HG03442 (cell line): ENCODE data around the gene PLXNA2.

Experiments used
- ATAC-seq: cut with Tn5 transposase; IDR thresholded peaks from one replicate; pipeline ENCODE4 v1.9.1; 2021; ENCODE audit warnings: mild to moderate bottlenecking, moderate library complexity; ENCODE audit not compliant: unreplicated experiment

Gene PLXNA2

DNA sequence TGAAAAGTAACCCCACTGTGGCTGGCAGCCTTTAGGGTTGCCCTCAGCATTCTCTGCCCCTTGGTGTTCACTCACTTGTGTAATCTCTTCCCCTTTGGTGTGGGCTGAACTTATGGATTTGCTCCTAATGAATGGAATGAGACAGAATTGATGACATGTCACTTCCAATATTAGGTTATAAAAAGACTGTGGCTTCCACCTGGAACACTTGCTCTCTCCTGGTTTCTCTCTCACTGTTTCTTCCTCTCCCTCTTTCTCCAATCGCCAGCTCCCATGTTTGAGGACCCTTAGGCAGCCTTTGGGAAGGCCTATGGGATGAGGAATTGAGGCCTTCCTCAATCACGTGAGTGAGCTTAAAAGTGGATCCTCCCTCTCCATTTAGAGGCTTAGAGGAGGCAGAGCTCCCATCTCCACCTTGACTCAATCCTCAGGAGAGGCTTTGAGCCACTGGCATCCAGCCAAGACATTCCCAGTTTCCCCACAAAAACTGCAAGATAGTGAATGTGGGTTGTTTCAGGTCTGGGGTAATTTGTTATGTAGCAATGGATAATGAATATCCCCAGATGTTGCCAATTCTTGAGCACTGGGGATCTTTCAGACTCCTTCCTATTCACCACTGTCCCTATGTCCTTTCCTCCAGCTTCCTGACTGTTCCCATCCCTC, 237.8 kb downstream of the PLXNA2 start:
- no peak for ATAC-seq

DNA sequence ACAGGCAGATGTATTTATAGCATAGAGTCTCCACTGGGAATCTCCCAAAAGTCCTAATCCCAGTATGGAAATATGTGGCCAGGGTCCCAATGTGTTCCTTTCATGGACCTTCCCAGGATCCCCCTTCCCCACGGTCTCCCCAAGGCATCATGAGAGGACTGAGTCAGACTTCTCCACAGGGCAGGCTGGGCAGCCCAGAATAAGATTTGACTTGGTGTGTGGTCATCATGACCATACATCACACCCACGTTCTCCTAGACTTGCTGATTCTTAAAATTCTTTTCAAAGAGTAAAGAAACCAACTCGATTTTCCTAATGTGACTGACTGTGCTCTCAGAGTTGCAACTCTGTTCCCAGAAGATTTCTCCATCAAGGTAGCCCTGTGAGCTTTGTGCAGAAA, 239.3 kb downstream of the PLXNA2 start:
- ATAC-seq: no peak

DNA sequence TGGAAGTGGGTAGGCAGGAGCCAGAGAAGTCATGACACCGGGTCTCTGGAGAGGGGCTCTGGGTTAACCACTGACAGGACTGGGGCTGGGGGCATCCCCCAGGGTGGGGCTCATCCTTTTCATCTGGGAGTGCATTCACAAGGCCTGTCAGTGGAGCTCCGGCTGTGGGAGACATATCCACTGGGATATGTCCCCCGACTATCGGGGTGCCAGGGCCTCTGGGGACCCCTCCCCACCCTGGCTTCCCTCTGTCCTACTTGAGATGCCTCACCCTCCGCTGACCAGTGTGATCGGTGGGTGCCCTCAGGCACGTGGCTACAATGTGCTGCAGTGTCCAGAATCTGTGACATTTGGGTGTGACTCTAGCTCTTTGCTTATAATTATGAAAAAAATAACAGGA, 240.9 kb downstream of the PLXNA2 start:
- no peak for ATAC-seq

DNA sequence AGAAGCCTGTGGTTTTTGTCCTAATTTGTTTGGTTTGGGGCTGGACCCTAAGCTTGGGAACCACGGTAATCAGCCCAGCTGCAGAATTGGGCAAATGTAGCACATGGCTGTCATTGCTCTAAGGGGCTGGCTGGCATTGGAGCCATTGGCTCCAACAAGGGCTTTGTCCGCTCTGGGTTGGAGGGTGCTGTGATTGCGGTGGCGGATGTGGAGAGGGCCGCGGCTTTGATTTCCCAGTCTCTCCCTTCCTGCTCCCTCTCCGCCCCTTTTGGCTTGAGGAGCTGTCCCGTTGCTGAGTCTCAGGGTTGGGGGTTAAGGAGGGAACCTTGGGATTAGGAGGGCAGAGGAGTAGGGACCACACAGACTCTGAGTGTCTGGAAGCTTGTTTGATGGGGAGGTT, 241.5 kb downstream of the PLXNA2 start:
- no peak for ATAC-seq

DNA sequence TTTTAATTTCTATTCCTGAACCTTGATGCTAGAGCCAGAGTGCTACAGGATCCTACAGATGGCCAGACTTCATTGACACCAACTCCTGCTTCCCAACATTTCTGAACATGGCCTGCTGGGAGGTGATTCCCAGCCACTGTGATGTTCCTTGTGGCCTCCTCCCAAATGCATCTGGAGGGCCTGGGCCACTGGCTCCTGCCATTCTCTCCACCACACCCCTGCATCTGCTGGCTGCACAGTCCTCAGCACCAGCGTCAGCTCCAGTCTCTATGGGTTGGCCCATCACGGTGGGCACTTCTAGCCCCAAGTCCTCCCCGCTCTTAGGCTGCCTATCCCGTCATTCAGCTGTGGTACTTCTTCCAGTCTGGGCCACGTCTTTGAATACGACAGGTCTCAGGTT, 242.1 kb downstream of the PLXNA2 start:
- no peak for ATAC-seq

DNA sequence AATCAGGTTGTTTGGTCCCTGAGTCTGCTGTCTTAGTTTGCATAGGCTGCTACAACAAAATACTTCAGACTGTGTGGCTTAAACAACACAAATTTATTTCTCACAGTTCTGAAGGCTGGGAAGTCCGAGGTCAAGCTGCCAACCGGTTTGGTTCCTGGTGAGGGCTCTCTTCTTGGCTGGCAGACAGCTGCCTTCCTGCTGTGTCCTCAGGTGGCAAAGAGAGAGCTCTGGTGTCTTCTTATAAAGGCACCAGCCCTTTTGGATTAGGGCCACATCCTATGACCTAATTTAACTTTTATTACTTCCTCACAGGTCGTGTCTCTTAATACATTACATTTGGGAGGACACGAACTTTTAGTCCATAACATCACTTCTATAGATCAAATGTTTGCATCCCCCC, 243.7 kb downstream of the PLXNA2 start:
- ATAC-seq: no peak

DNA sequence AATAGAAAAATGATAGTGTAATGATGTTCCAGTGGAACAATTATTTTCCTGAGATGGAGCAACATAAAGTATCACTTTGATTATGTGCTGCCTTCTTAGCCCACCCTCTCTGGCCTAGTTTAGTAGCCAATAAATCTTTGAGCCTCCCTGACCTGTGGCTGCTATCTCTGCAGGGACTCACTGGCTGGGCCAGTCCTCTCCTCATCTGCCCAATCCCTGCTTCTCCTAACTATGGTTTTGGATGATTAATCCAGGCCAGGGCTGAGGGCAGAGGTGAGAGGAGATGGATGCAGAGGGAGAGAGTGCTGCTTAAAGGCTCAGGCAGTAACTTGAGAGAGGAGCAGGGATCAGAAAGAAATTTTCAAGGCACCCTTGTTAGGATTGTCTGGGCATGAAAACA, 244.2 kb downstream of the PLXNA2 start:
- no peak for ATAC-seq

DNA sequence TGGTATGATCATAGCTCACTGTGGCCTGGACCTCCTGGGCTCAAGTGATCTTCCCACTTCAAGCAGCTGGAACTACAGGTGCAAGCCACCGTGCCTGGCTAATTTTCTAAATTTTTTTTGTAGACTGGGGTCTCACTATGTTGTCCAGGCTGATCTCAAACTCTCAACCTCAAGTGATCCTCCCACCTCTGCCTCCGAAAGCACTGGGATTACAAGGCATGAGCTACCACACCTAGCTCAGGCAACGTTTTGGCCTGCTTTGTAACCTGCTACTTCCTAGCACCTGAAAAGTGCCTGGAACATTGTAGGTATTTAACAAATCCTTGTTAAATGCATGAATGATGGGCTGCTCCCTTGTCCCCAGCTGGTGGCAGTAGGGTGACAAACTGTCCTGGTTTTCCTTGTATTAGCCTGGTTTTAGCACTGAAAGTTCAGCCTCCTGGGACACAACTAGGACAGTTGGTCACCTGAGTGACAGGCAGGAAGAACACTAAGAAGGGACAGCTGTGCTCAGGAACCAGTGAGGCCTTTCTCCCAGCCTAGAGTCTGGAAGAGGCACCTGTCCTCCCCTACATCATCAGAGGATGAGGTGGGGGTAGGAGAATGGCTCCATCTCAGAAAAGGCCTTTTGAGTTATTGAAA, 244.8 kb downstream of the PLXNA2 start:
- no peak for ATAC-seq

DNA sequence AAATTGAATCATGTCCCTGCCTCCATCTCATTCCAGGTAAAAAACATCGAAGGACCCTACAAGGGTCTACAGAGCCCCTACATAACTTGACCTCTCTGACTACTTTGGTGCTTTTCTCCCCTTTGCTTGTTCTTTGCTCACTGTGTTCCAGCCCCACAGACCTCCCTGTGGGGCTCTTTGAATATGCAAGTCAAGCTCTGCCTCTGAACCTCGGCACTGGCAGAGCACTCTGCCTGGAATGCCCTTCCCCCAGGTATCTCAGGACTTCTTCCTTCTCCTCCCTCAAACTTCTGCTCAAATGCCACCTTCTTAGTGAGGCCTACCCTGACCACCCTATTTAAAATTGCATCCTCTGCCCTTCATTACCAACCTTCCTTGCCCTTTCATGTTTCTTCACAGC, 245.5 kb downstream of the PLXNA2 start:
- ATAC-seq: no peak

DNA sequence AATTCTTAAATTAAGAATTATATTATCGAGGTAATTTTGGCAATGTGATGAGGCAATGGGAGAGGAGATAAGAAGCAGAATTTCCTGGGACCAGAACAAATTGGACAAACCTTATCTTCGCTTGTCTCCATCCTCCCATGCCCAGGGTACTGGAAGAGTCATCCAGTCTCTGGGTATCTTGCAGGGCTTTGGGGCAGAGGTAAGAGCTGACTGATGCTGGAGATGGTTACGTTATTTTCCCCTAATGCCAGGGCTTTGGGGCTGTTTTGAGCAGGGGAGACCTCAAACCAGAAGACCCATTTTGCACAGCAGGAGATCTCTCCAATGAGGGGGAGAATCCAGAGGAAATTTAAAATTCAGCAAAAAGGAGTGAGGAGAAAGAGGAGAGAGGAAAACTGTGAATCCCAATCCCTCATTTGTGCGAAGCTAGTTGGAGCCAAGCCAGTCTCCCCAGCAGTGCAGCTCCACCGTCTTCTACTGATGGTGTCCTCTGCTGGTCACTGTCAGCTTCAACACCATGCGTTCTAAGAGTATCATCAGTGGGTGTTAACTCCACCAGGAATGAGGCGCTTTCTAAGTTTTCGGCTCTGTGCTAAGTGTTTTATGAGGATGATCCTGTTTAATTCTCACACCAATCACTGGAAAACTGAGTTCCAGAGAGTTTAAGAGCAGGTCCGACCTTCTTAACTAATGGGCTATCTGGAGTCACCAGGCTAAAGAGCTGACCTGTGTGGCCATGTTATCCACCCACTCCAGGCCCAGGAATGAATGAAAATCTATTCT, 246.5 kb downstream of the PLXNA2 start:
- ATAC-seq: no peak

DNA sequence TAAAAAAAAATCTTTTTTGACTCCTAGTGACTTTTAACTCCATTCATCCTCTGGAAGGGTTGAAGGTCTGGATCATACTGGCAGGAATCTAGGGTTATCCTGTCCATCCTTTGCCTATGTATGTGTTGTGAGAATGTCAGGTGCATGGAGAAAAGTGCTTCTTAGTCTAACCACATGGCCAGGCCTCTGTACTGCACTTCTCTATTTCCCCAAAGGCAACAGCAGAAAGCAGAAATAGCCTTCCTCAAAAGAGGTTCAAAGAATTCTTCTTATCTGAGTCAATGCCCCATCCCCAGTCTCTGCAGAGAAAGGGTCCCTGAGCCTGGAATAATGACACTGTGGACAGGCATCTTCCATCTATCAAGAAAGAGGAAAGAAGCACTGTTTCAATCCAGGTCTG, 247.5 kb downstream of the PLXNA2 start:
- no peak for ATAC-seq

DNA sequence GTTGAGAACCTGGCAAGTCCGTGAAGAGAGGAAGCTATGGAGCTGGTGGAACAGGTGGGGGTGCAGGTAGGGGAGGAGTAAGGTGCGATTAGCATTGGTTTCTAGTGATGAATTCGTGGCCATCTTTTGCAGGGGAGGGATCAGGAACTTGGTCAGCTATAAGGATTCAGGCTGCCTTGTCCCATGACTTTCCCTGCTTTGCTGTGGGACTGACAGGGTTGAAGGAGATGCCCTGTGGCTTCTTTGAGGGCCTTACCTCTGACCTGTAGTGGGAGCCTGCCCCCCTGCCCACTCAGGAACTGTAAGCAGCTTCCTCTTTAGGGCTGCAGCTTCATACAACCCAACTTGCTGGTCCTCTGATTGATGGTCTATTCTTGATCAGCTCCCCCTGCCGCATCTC, 248.6 kb downstream of the PLXNA2 start:
- ATAC-seq: no peak

DNA sequence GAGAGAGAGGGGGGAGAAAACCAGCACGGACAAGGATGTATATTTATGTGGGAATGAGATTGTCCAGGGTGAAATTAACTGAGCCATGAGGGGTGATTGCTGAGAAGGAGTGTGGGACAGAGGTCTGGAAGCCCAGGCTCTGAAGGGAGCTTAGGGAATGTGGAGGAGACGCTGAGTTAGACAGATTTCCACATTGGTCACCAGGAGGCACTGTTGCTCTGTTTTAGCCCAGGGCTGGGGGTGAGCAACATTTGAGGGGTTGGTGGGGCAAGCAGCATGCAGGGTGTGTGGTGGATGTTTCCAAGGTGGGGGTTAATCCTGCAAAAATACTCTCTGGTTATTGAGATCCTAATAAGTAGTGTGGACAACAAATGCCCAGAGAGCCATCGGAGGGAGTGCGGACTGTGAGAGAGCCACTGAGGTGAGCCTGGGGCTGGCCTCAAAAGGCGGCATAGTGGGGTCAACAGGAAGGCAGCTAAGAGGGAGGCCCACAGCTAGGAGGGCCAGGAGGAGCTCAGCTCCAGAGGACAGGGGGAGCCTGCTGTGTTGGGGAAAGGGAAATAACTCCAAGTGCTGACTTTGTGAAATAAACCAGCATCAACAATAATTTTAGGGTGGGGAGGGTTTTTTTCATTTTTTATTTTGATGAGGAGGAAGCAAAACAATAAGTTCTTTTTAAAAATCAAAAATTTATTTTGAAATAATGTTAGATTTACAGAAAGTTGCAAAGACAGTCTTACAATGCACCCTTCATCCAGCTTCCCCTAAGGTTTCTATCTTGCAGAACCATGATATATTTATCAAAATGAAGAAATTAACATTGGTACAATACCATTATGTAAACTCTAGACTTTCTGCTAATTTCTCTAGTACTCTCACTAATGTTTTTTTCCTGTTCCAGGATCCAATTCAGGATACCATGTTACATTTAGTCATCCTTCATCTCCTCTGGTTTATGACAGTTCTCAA, 250.4 kb downstream of the PLXNA2 start:
- no peak for ATAC-seq

DNA sequence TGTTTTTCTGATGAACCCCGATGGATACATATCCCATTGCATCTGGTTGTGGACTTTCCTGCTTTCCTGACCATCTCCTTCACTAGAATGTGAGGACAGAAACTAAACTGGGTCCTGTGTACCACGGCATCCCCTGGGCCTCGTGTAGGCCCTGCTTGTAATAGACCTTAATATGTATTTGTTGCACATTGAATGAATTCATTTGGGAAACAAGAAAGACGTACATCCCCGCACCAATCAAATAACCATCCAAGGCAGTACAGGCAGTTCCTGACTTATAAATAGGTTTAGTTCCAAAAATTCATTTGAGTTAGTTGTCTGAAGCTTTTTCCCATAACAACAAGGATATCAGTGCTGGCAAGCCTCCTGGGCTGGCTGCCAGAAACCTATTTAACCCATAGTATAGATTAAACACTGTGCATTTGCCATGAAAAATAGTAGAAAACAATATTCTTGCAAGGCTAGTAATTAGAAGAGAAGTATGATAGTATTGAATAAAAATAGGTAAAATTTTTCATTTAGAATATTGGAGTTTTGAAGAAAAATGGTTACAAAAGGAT, 251.4 kb downstream of the PLXNA2 start:
- no peak for ATAC-seq

DNA sequence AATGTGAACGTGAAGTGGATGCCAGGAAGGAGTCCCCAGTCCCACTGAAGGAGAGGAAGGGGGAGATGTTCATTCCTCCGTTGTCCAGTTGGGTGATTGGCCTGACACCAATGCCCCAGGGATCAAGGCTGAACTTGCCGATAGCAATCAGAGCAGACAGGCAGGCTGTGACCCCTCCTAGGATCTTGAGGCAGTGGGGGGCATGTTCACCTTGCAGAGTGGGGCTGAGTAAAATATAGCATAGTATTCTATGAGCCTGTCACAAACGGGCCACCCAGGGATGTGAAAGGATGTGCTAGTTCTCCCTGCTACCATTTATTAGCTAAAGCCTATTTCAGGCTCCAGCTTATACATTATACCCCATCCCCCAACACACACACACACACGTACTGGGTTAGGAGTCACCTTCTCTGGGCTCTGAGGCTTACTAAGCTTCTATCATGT, 252.6 kb downstream of the PLXNA2 start:
- ATAC-seq: no peak

DNA sequence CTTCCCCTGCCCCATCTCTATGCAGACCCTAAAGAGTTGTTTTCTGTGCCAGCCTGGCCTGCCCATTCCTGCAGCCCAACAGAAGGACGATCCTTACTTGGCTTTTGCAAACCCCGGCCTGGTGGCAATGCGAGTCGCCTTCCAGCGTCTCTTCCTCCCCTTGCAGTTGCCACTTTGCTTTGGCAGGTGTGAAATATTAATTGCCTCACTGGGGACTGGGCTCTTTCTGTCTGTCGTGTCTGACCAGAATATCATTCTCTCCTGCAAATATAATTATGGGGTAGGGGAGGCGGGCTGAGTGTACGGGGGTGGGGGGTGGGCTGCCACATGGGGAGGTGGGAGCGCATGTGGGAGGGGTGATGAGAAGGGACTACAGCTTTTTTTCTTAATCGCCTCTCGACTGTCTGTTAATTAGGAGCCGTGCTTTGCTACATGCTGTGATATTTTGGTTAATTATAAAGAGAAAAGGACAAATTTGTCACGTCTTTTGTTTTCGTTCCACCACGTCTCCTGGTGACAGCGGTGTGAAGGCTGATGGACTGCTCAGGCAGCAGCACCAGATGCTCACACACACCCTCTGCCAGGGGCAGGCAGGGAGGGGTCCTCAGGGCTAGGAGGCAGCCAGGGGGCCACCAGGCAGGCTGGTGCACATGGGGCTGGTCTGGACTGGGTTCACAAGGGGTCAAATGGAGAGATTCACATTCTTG, 253.2 kb downstream of the PLXNA2 start:
- ATAC-seq: no peak

DNA sequence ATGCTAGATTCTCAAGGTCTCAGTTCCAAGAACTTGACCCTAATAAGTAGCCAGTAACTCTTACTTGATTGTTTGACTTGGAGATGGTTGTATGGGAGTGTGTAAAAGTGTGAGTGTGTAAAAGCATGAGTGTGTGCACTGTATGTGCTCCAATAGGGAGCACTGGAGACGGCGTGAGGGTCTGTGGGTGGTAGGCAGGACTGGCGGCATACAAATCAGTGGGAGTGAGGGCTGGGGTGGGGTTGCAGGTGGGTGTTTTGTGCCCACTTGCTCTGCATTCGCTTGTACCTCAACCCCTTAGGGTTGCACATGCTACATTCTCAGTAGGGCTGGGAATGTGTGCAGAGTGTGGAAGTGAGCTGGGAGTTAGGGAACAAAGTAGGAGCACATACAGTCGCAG, 253.7 kb downstream of the PLXNA2 start:
- no peak for ATAC-seq

DNA sequence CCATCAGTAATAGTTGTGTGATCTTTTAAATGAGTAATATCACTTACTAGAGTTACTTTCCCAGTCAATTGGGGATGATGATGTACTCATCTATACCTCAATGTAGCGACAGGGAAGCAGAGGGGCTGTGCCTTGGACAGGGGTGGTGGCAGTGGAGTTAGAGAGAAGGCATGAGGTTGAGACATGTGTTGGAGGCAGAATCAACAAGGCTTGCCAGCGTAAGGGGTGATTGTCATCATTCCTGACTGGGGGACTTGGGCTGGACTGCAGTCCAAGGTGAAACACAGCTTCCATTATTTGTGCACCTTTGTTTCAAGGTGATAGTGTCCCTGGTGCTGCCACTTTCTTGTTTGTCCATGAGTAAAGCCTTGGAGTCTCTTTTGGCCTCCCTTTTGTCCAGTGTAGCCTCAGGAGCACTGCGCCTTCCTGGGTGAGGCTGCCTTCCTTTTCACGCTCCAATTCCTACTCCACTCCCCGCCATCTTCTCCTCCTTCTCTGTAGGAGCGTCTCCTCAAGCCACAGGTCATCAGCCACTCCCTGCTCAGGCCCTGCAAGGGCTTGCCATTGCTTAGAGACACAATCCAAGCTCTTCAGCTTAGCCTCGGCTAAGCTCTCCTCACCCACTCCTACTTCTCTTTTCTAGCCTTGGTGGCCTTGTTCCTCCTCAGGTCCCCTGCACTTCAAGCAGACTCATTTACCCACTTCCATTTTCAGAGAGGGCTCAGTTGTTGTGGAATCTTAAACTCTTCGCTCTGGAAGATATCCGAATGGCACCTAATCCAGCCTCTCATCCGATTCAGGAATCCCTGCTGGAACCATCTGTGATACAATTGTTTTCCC, 255.6 kb downstream of the PLXNA2 start:
- no peak for ATAC-seq

DNA sequence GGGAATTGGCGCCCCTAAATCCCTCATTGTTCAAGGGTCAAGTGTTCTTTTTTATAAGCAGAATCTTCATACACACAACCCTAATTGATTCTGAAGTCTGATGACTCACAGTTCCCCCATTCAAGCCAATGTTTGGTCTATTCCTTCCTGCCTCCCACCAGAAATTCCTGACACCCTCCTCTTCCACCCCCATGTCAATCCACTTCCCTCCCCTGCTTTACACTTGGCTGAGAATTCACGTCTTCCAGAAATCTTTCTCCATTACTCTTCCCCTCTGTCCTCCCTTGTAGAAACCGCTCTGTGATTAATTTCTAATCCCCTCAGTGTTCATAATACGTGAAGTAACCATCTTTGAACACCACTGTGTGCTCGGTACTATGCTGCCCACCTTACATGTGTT, 257.0 kb downstream of the PLXNA2 start:
- no peak for ATAC-seq
